ENCODE results near the gene NDUFC2. TPM values are rescaled to one million over a fixed set of nuclear protein-coding genes. Genes with fewer than 3 reads are reported as not detected.
A peak's percentile ranks its signal among the peaks of the same experiment; 100 is the strongest.

NDUFC2 gene
- total and polyA plus RNA-seq, 2 of the 8 experiments (the other 6 are each of a cell fraction or from before 2014, with no cell fraction given): 216 to 356 TPM

DNA sequence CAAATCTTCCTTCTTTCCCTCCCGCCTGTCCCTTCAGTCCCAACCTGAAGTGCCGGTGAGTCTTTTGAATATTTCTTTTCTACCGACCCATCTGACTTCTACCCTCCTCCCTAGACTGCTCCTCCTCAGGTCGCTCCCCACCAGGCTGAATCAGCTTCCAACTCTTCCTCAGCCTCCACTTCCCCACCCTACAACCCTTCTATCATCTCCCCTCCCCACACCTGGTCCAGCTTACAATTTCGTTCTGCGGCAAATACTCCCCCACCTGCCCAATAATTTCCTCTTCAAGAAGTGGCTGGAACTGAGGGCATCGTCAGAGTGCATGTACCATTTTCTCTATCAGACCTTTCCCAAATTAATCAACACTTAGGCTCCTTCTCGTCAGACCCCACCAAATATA is 2.5 kb upstream of the NDUFC2 start:
- no peak overlapping the region for H3K23ac ChIP-seq (ENCODE audit: insufficient read length)
- no peak overlapping the region for H3K27ac ChIP-seq (ENCODE audit: low read depth, low read length)
- no peak overlapping the region for H2BK5ac ChIP-seq (ENCODE audit: low read depth, low read length)
- 87% methylated on average over 8 of the region's 8 CpGs; no CpG with 5 or more reads in 1 of the 2 experiments for WGBS, 2 experiments (ENCODE audit: extremely low coverage in 1 of 2, insufficient coverage in 1 of 2, insufficient read length in 1 of 2, insufficient replicate concordance in 2 of 2, low coverage in 1 of 2, low lambda C conversion rate in 2 of 2, missing lambda C conversion rate in 1 of 2)
- no peak overlapping the region for H2AK5ac ChIP-seq (ENCODE audit: low read depth, low read length)
- peaks cover 0 to 8% of the 10 kb centered on the region in 2 experiments for H4K20me1 ChIP-seq (replicated peaks in 1 of 2; ENCODE audit: control insufficient read depth in 1 of 2, insufficient read depth in 2 of 2, low read length in 2 of 2)
- no peak for TF ChIP-seq TAF1 (IDR thresholded peaks at IDR 0.05; ENCODE audit: low read depth, low read length)
- no peak for TF ChIP-seq ASH2L (IDR thresholded peaks at IDR 0.05; ENCODE audit: low read length)
- no peak for TF ChIP-seq CREB1 (IDR thresholded peaks at IDR 0.05)
- no peak for TF ChIP-seq EZH2 (IDR thresholded peaks at IDR 0.05; ENCODE audit: low read depth, low read length, severe bottlenecking)
- TF ChIP-seq, protein P1, sequence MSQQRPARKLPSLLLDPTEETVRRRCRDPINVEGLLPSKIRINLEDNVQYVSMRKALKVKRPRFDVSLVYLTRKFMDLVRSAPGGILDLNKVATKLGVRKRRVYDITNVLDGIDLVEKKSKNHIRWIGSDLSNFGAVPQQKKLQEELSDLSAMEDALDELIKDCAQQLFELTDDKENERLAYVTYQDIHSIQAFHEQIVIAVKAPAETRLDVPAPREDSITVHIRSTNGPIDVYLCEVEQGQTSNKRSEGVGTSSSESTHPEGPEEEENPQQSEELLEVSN (IDR thresholded peaks at IDR 0.05): no peak
- no peak for TF ChIP-seq SP2 (IDR thresholded peaks at IDR 0.05; ENCODE audit: low read length)
- TF ChIP-seq, protein P2, sequence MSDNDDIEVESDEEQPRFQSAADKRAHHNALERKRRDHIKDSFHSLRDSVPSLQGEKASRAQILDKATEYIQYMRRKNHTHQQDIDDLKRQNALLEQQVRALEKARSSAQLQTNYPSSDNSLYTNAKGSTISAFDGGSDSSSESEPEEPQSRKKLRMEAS (IDR thresholded peaks at IDR 0.05): no peak
- no peak for TF ChIP-seq CTBP2 (IDR thresholded peaks at IDR 0.05; ENCODE audit: borderline replicate concordance, insufficient read depth, insufficient read length, low read length)
- no peak for TF ChIP-seq SIX5 (IDR thresholded peaks at IDR 0.05; ENCODE audit: low read depth, low read length)
- TF ChIP-seq EP300 (IDR thresholded peaks at IDR 0.05; ENCODE audit: borderline replicate concordance in 1 of 2, low read depth in 2 of 2, low read length in 2 of 2): no peak
- TF ChIP-seq ZNF274 (IDR thresholded peaks at IDR 0.05; ENCODE audit: borderline replicate concordance, extremely low read depth, low read length): no peak
- TF ChIP-seq GABPA (IDR thresholded peaks at IDR 0.05; ENCODE audit: borderline replicate concordance, insufficient read depth, low read length): no peak
- no peak overlapping the region for H3K4ac ChIP-seq (replicated peaks; ENCODE audit: insufficient read length, low read depth, low read length)
- H3K9ac ChIP-seq (replicated peaks in 1 of 4; ENCODE audit: extremely low read depth in 1 of 4, low read depth in 3 of 4, low read length in 3 of 4): no peak overlapping the region
- no peak for DNase-seq (ENCODE audit: low read depth in 1 of 2, low spot score in 2 of 2)
- no peaks in the 10 kb centered on the region for H3K27me3 ChIP-seq (replicated peaks in 1 of 4; ENCODE audit: control insufficient read depth in 3 of 4, extremely low read depth in 1 of 4, insufficient read depth in 3 of 4, low read length in 3 of 4)
- H3K4me2 ChIP-seq (ENCODE audit: insufficient read depth in 1 of 2, low read depth in 2 of 2, low read length in 2 of 2): no peak overlapping the region
- H3K9me3 ChIP-seq (ENCODE audit: insufficient read depth in 2 of 2, low read depth in 1 of 2, low read length in 1 of 2): no peaks in the 10 kb centered on the region
- H2BK15ac ChIP-seq (ENCODE audit: low read length): no peak overlapping the region
- no peak overlapping the region for H3K18ac ChIP-seq (ENCODE audit: extremely low read depth, low read length)
- no peak overlapping the region for H4K91ac ChIP-seq (replicated peaks; ENCODE audit: insufficient read length, low read length)
- no peak overlapping the region for H4K8ac ChIP-seq (ENCODE audit: extremely low read depth, insufficient read depth, low read length)
- H2BK12ac ChIP-seq (ENCODE audit: low read depth, low read length): 0 out of 2 replicates have a peak overlapping the region, but pooled peaks have one; percentile 27
- FAIRE-seq: no peak
- H3K4me1 ChIP-seq (replicated peaks in 1 of 4; ENCODE audit: control insufficient read depth in 3 of 4, insufficient read depth in 4 of 4, low read length in 3 of 4): peaks cover 0 to 9% (median 3%) of the 10 kb centered on the region in 4 experiments; a peak in 2 of 7 replicates
- ChIA-PET POLR2A (ENCODE audit: partially characterized antibody) (interaction anchor here (1.0 kb wide), 1 partner anchor 57 kb away, joined by 3 read pairs; no protein-coding TSS in a partner anchor), CTCF (ENCODE audit: partially characterized antibody) (no interaction called here)
- peaks cover 11 to 21% of the 10 kb centered on the region in 2 experiments for H3K79me2 ChIP-seq (ENCODE audit: control insufficient read depth in 1 of 2, insufficient read depth in 2 of 2, low read length in 2 of 2)
- no peak overlapping the region for H3K14ac ChIP-seq (ENCODE audit: insufficient read length)
- H4K5ac ChIP-seq (ENCODE audit: insufficient read length, low read depth, low read length): no peak overlapping the region
- H3K23me2 ChIP-seq (ENCODE audit: low read depth, low read length): peaks cover 5% of the 10 kb centered on the region; the same call in 1 of the 2 replicates
- H3K79me1 ChIP-seq (ENCODE audit: low read depth, low read length): peaks cover 10% of the 10 kb centered on the region; the same call in 1 of the 2 replicates
- H3K4me3 ChIP-seq (ENCODE audit: extremely low read depth in 1 of 4, insufficient read depth in 2 of 4, low read depth in 3 of 4, low read length in 4 of 4): no peak overlapping the region
- no peak overlapping the region for H3K56ac ChIP-seq (replicated peaks; ENCODE audit: insufficient read length, low read depth, low read length)
- H2AFZ ChIP-seq (ENCODE audit: low read length): no peak overlapping the region
- H3K36me3 ChIP-seq (ENCODE audit: control insufficient read depth in 2 of 4, insufficient read depth in 4 of 4, low read length in 3 of 4): peaks cover 0 to 2% (median 0%) of the 10 kb centered on the region in 4 experiments; a peak in 1 of 8 replicates
- H2BK120ac ChIP-seq (replicated peaks; ENCODE audit: low read depth, low read length): no peak overlapping the region
- no peak overlapping the region for H2BK20ac ChIP-seq (ENCODE audit: low read length)

Data from H1 (cell line).